OCI-LY3 (cell line): ENCODE measurements around the gene SYTL3.

Experiments used
- H2AFZ ChIP-seq: fragments of 200-600, 300-600 bp; shearing (Covaris generic); 2 replicates; pipeline ENCODE4 v1.6.0; 2014; ENCODE audit warnings: antibody characterized with exemption, low read depth, low read length
- H3K27ac ChIP-seq: fragments of 200-600, 300-600 bp; sonication (generic); 2 replicates; pipeline ENCODE4 v1.5.1; 2014; ENCODE audit warnings: mild to moderate bottlenecking, low read length, moderate library complexity, mixed read lengths
- H3K27me3 ChIP-seq: fragments of 200-600, 300-600 bp; sonication (generic); 2 replicates; pipeline ENCODE4 v1.6.1; 2014; ENCODE audit warnings: low read depth, low read length, mixed read lengths
- H3K36me3 ChIP-seq: fragments of 200-600, 300-600 bp; sonication (generic); replicated peaks from 2 replicates; pipeline ENCODE3; 2014; ENCODE audit warnings: low read depth, low read length, mixed read lengths
- H3K4me1 ChIP-seq: fragments of 300-600, 200-600 bp; sonication (generic); 2 replicates; pipeline ENCODE4 v1.6.1; 2014; ENCODE audit warnings: low read length, mixed read lengths
- H3K4me2 ChIP-seq: fragments of 200-600, 300-600 bp; sonication (generic); 2 replicates; pipeline ENCODE4 v1.6.1; 2014; ENCODE audit warnings: low read length, mixed read lengths
- H3K4me3 ChIP-seq: fragments of 300-600, 200-600 bp; sonication (generic); 2 replicates; pipeline ENCODE4 v1.5.1; 2014; ENCODE audit warnings: antibody characterized with exemption, mild to moderate bottlenecking, low read length, moderate library complexity
- H3K79me2 ChIP-seq: fragments of 300-600, 200-600 bp; shearing (Covaris generic); 2 replicates; pipeline ENCODE4 v1.6.1; 2014; ENCODE audit warnings: mild to moderate bottlenecking, low read length, mixed read lengths
- H3K9ac ChIP-seq: fragments of 300-600, 200-600 bp; shearing (Covaris generic); 2 replicates; pipeline ENCODE4 v1.6.0; 2014; ENCODE audit warnings: mild to moderate bottlenecking, low read length, moderate library complexity
- H3K9me3 ChIP-seq: fragments of 200-600, 300-600 bp; shearing (Covaris generic); 2 replicates; pipeline ENCODE4 v1.6.1; 2014; ENCODE audit warnings: low read length, mixed read lengths; ENCODE audit not compliant: insufficient read depth
- H4K20me1 ChIP-seq: fragments of 200-600, 300-600 bp; sonication (generic); 2 replicates; pipeline ENCODE4 v1.6.1; 2016; ENCODE audit warnings: low read length, mixed read lengths; ENCODE audit not compliant: insufficient read depth
- CTCF ChIP-seq: fragments of 200-600, 300-600 bp; sonication (generic); IDR thresholded peaks from 2 replicates; pipeline ENCODE4 v1.5.1; 2014; ENCODE audit warnings: antibody characterized with exemption, low read length, low read depth
- EZH2phosphoT487 ChIP-seq: fragments of 200-600 bp; shearing (Covaris generic); IDR thresholded peaks from 2 replicates; pipeline ENCODE4 v1.6.1; 2018; ENCODE audit warnings: antibody characterized with exemption, mixed run types, low read depth

SYTL3 gene

GRCh38 chr6:158770533-158771330, 120.9 kb downstream of the SYTL3 start:
- peaks cover 53% of the 10 kb centered on the region for H3K36me3 ChIP-seq
- no peaks in the 10 kb centered on the region for H3K4me1 ChIP-seq
- H3K4me3 ChIP-seq = no peak overlapping the region
- no peaks in the 10 kb centered on the region for H3K9me3 ChIP-seq
- no peak overlapping the region for H3K4me2 ChIP-seq
- H3K9ac ChIP-seq = no peak overlapping the region
- TF ChIP-seq CTCF = no peak
- H3K27ac ChIP-seq = no peak overlapping the region
- H3K79me2 ChIP-seq = no peaks in the 10 kb centered on the region
- no peak overlapping the region for H2AFZ ChIP-seq
- no peaks in the 10 kb centered on the region for H3K27me3 ChIP-seq
- no peaks in the 10 kb centered on the region for H4K20me1 ChIP-seq

GRCh38 chr6:158771399-158772152, 121.7 kb downstream of the SYTL3 start:
- H3K36me3 ChIP-seq = peaks cover 52% of the 10 kb centered on the region
- no peak for TF ChIP-seq EZH2phosphoT487
- no peak for TF ChIP-seq CTCF
- H3K27ac ChIP-seq = no peak overlapping the region
- no peaks in the 10 kb centered on the region; the same call in 1 of the 2 replicates for H4K20me1 ChIP-seq
- no peak overlapping the region for H3K9ac ChIP-seq
- H3K9me3 ChIP-seq = no peaks in the 10 kb centered on the region
- H3K79me2 ChIP-seq = no peaks in the 10 kb centered on the region; the same call in 1 of the 2 replicates
- H3K27me3 ChIP-seq = no peaks in the 10 kb centered on the region
- H3K4me1 ChIP-seq = no peaks in the 10 kb centered on the region
- no peak overlapping the region for H3K4me2 ChIP-seq
- H2AFZ ChIP-seq = no peak overlapping the region
- no peak overlapping the region for H3K4me3 ChIP-seq

GRCh38 chr6:158772172-158772571, 122.3 kb downstream of the SYTL3 start:
- H3K36me3 ChIP-seq = peaks cover 50% of the 10 kb centered on the region
- no peaks in the 10 kb centered on the region; the same call in 1 of the 2 replicates for H4K20me1 ChIP-seq
- no peak overlapping the region for H2AFZ ChIP-seq
- no peaks in the 10 kb centered on the region for H3K27me3 ChIP-seq
- H3K4me1 ChIP-seq = no peaks in the 10 kb centered on the region
- no peak overlapping the region for H3K4me2 ChIP-seq
- no peak overlapping the region for H3K27ac ChIP-seq
- H3K9ac ChIP-seq = no peak overlapping the region
- peaks cover 2% of the 10 kb centered on the region; the same call in 1 of the 2 replicates for H3K79me2 ChIP-seq
- H3K9me3 ChIP-seq = no peaks in the 10 kb centered on the region
- TF ChIP-seq EZH2phosphoT487 = no peak
- no peak for TF ChIP-seq CTCF
- no peak overlapping the region for H3K4me3 ChIP-seq

GRCh38 chr6:158772851-158773371, 123.1 kb downstream of the SYTL3 start:
- H3K36me3 ChIP-seq = peaks cover 49% of the 10 kb centered on the region
- no peak overlapping the region for H3K4me2 ChIP-seq
- peaks cover 7% of the 10 kb centered on the region; the same call in 1 of the 2 replicates for H3K79me2 ChIP-seq
- H3K4me1 ChIP-seq = no peaks in the 10 kb centered on the region
- H3K4me3 ChIP-seq = no peak overlapping the region
- H3K27me3 ChIP-seq = no peaks in the 10 kb centered on the region
- H3K9ac ChIP-seq = no peak overlapping the region
- H3K27ac ChIP-seq = no peak overlapping the region
- no peak for TF ChIP-seq CTCF
- no peaks in the 10 kb centered on the region; the same call in 1 of the 2 replicates for H4K20me1 ChIP-seq
- no peak overlapping the region for H2AFZ ChIP-seq
- no peaks in the 10 kb centered on the region for H3K9me3 ChIP-seq
